IMR-90 (cell line): ENCODE results near the gene CCT7. TPM values are rescaled to one million over a fixed set of nuclear protein-coding genes. Genes with fewer than 3 reads are reported as not detected.

Source experiments
- ATAC-seq: fragments of 200-7000 bp; cut with Tn5 transposase; 2 replicates; pipeline ENCODE4 v1.9.1; 2020; ENCODE audit warnings: low read depth, mild to moderate bottlenecking, moderate library complexity
- BruUV-seq: library from RNA; stranded (reverse); fragments of 400-500 nt; replicated peaks from 2 replicates; lab custom pipeline; 2021; lab: Mats Ljungman, UMichigan
- CTCF ChIA-PET: fragments of 300-600 bp; formaldehyde crosslinking; extraction: SDS; loops from one replicate; lab custom pipeline; 2021; ENCODE audit warnings: antibody characterized with exemption; lab: Yijun Ruan, JAX
- POLR2A ChIA-PET: fragments of 300-600 bp; sonication (Branson Sonifier 250); formaldehyde crosslinking; loops from one replicate; lab custom pipeline; 2022; ENCODE audit warnings: antibody characterized with exemption; ENCODE audit not compliant: unreplicated experiment; lab: Charles Lee
- DNase-seq: peaks from one replicate; pipeline ENCODE4 v3.0.0; 2013
- H2AFZ ChIP-seq: replicated peaks from 2 replicates; pipeline ENCODE3; 2013; ENCODE audit warnings: low read length, mild to moderate bottlenecking; ENCODE audit not compliant: poor library complexity
- H2AK5ac ChIP-seq: 2 replicates; pipeline ENCODE4 v1.6.1; 2013; ENCODE audit warnings: low read depth, low read length, inconsistent platforms
- H2AK9ac ChIP-seq: replicated peaks from 2 replicates; pipeline ENCODE3; 2013; ENCODE audit warnings: mild to moderate bottlenecking, low read depth, low read length, moderate library complexity; ENCODE audit not compliant: poor library complexity
- H2BK120ac ChIP-seq: 2 replicates; pipeline ENCODE4 v1.6.1; 2013; ENCODE audit warnings: low read depth, low read length, inconsistent platforms
- H2BK15ac ChIP-seq: 3 replicates; pipeline ENCODE4 v1.6.1; 2013; ENCODE audit warnings: low read depth, low read length, inconsistent platforms
- H2BK20ac ChIP-seq: 2 replicates; pipeline ENCODE4 v1.6.1; 2013; ENCODE audit warnings: low read depth, mild to moderate bottlenecking, inconsistent platforms, low read length, moderate library complexity
- H2BK5ac ChIP-seq: 2 replicates; pipeline ENCODE4 v1.6.1; 2013; ENCODE audit warnings: mild to moderate bottlenecking, low read depth, low read length, inconsistent platforms; ENCODE audit not compliant: poor library complexity, severe bottlenecking
- H3K14ac ChIP-seq: replicated peaks from 2 replicates; pipeline ENCODE4 v1.6.1; 2013; ENCODE audit warnings: low read depth, low read length, inconsistent platforms
- H3K18ac ChIP-seq: 2 replicates; pipeline ENCODE4 v1.6.1; 2013; ENCODE audit warnings: low read depth, low read length, control low read depth
- H3K23ac ChIP-seq: 2 replicates; pipeline ENCODE4 v1.6.1; 2013; ENCODE audit warnings: low read depth, low read length, inconsistent platforms
- H3K27ac ChIP-seq: 2 replicates; pipeline ENCODE4 v1.5.1; 2013; ENCODE audit warnings: mild to moderate bottlenecking, control low read depth, low read length; ENCODE audit not compliant: insufficient read depth
- H3K27me3 ChIP-seq: 2 replicates; pipeline ENCODE4 v1.6.1; 2013; ENCODE audit warnings: low read length; ENCODE audit not compliant: control insufficient read depth, insufficient read depth
- H3K36me3 ChIP-seq: 2 replicates; pipeline ENCODE4 v1.6.1; 2013; ENCODE audit warnings: low read length, mixed read lengths; ENCODE audit not compliant: control insufficient read depth, insufficient read depth
- H3K4ac ChIP-seq: 2 replicates; pipeline ENCODE4 v1.6.1; 2013; ENCODE audit warnings: low read depth, low read length, inconsistent platforms
- H3K4me1 ChIP-seq: 2 replicates; pipeline ENCODE4 v1.6.1; 2013; ENCODE audit warnings: low read length, mixed read lengths; ENCODE audit not compliant: control insufficient read depth, insufficient read depth
- H3K4me2 ChIP-seq: 2 replicates; pipeline ENCODE4 v1.6.1; 2013; ENCODE audit warnings: low read depth, mild to moderate bottlenecking, control low read depth, low read length, moderate library complexity
- H3K4me3 ChIP-seq: 2 replicates; pipeline ENCODE4 v1.5.1; 2013; ENCODE audit warnings: low read depth, mild to moderate bottlenecking, control low read depth, low read length, moderate library complexity; ENCODE audit not compliant: insufficient read depth
- H3K56ac ChIP-seq: 2 replicates; pipeline ENCODE4 v1.6.1; 2013; ENCODE audit warnings: low read length, inconsistent platforms; ENCODE audit not compliant: insufficient read depth; ENCODE audit errors: extremely low read depth
- H3K79me1 ChIP-seq, 2 experiments: 2 replicates each; pipeline ENCODE4 v1.6.1; 2013; ENCODE audit warnings: low read length in 2 of 2, inconsistent platforms in 1 of 2, low read depth in 1 of 2
- H3K9ac ChIP-seq: 2 replicates; pipeline ENCODE4 v1.6.1; 2013; ENCODE audit warnings: low read depth, low read length, control low read depth
- H3K9me1 ChIP-seq: 2 replicates; pipeline ENCODE4 v1.6.1; 2013; ENCODE audit warnings: low read length, inconsistent platforms; ENCODE audit not compliant: insufficient read depth
- H3K9me3 ChIP-seq: 2 replicates; pipeline ENCODE4 v1.6.1; 2013; ENCODE audit warnings: low read length; ENCODE audit not compliant: control insufficient read depth, insufficient read depth
- H4K20me1 ChIP-seq: 2 replicates; pipeline ENCODE4 v1.6.1; 2013; ENCODE audit warnings: low read length, inconsistent platforms; ENCODE audit not compliant: insufficient read depth
- H4K5ac ChIP-seq: 2 replicates; pipeline ENCODE4 v1.6.1; 2013; ENCODE audit warnings: mild to moderate bottlenecking, low read depth, low read length, control low read depth
- H4K8ac ChIP-seq, 2 experiments: 2 replicates each; pipeline ENCODE4 v1.6.1; 2013; ENCODE audit warnings: low read depth in 2 of 2, low read length in 2 of 2, control low read depth in 1 of 2, inconsistent platforms in 1 of 2
- H4K91ac ChIP-seq: 2 replicates; pipeline ENCODE4 v1.6.1; 2013; ENCODE audit warnings: low read depth, low read length, inconsistent platforms; ENCODE audit not compliant: insufficient read depth
- BHLHE40 ChIP-seq: fragments of 150-350 bp; IDR thresholded peaks from 2 replicates; pipeline ENCODE4 v1.6.1; 2016; ENCODE audit warnings: mild to moderate bottlenecking, low read depth, low read length
- CEBPB ChIP-seq: IDR thresholded peaks from 2 replicates; pipeline ENCODE4 v1.6.1; 2012; ENCODE audit warnings: low read depth, low read length, improper control_type of control experiment
- CTCF ChIP-seq: conservative IDR thresholded peaks from 2 replicates; pipeline ENCODE4 v1.5.1; 2012; ENCODE audit warnings: mild to moderate bottlenecking, low read depth, low read length, improper control_type of control experiment
- ELK1 ChIP-seq: fragments of 150-350 bp; IDR thresholded peaks from 2 replicates; pipeline ENCODE4 v1.6.1; 2016; ENCODE audit warnings: low read depth, mild to moderate bottlenecking, low read length, moderate library complexity, borderline replicate concordance
- FOS ChIP-seq: fragments of 150-350 bp; IDR thresholded peaks from 2 replicates; pipeline ENCODE4 v1.6.1; 2016; ENCODE audit warnings: low read depth, low read length
- MAZ ChIP-seq: IDR thresholded peaks from 2 replicates; pipeline ENCODE4 v1.6.1; 2012; ENCODE audit warnings: low read depth, mild to moderate bottlenecking, low read length, improper control_type of control experiment, moderate library complexity, borderline replicate concordance
- MXI1 ChIP-seq: IDR thresholded peaks from 2 replicates; pipeline ENCODE4 v1.6.1; 2012; ENCODE audit warnings: low read depth, mild to moderate bottlenecking, low read length, moderate library complexity, borderline replicate concordance
- NFE2L2 ChIP-seq: fragments of 150-350 bp; IDR thresholded peaks from 2 replicates; pipeline ENCODE4 v1.6.1; 2016; ENCODE audit warnings: low read depth, mild to moderate bottlenecking, low read length
- POLR2A ChIP-seq: IDR thresholded peaks from 2 replicates; pipeline ENCODE4 v1.6.1; 2012; ENCODE audit warnings: mild to moderate bottlenecking, low read depth, low read length
- RAD21 ChIP-seq: IDR thresholded peaks from 2 replicates; pipeline ENCODE4 v1.6.1; 2012; ENCODE audit warnings: low read length, improper control_type of control experiment
- RFX5 ChIP-seq: IDR thresholded peaks from 2 replicates; pipeline ENCODE4 v1.8.0; 2012; ENCODE audit warnings: low read depth, mild to moderate bottlenecking, low read length, moderate library complexity
- SMC3 ChIP-seq: fragments of 150-350 bp; IDR thresholded peaks from 2 replicates; pipeline ENCODE4 v1.6.1; 2016; ENCODE audit warnings: low read depth, mild to moderate bottlenecking, antibody characterized with exemption, low read length, moderate library complexity
- WGBS, 2 experiments: methylation state at CpG; one replicate each; pipeline versions ENCODE4 v1.1.5 to v1.1.7; 2013; ENCODE audit warnings: missing lambda C conversion rate in 2 of 2; ENCODE audit not compliant: insufficient read length in 1 of 2; ENCODE audit errors: extremely low coverage in 2 of 2; 5-methylcytosine and 5-hydroxymethylcytosine counted together
- dilution Hi-C: fragments of 300-500 bp; cut with HindIII; formaldehyde crosslinking; loops from one replicate; pipeline ENCODE4 v1.14.3; 2018; ENCODE audit warnings: low sequenced_read_pairs; ENCODE audit not compliant: unreplicated experiment
- in situ Hi-C: fragments of 300-500 bp; cut with MboI; formaldehyde crosslinking; loops from 3 replicates; pipeline ENCODE4 v1.14.3; 2019; ENCODE audit warnings: low sequenced_read_pairs, inconsistent platforms, mixed read lengths
- intact Hi-C: fragments of 100-400 bp; cut with micrococcal nuclease; formaldehyde crosslinking; loops from 2 replicates; pipeline ENCODE4 v1.10.0; 2022
- polyA plus RNA-seq, 3 experiments: library from polyadenylated mRNA; depleted of rRNA; stranded (reverse); fragments of >200 nt; gene quantifications; 2 replicates each; pipeline ENCODE4 v1.2.3, GENCODE V29; 2012; ENCODE audit warnings: low replicate concordance in 1 of 3
- total RNA-seq: library from RNA; depleted of rRNA; stranded (reverse); fragments of >200 nt; gene quantifications from 2 replicates; pipeline ENCODE4 v1.2.3, GENCODE V29; 2012

The CCT7 gene
- total and polyA plus RNA-seq, 2 of the 4 experiments (the other 2 are of a cell fraction), result 321 to 575 TPM

- Histone ChIP-seq H3K56ac (no peak overlapping the region), H2AFZ (no peak overlapping the region), H4K91ac (no peak overlapping the region), H4K20me1 (no peaks in the 10 kb centered on the region), H2BK20ac (no peak overlapping the region), H2BK5ac (no peak overlapping the region), H3K14ac (no peak overlapping the region), H4K8ac (no peak overlapping the region), H4K5ac (no peak overlapping the region), H3K9me1 (0 out of 2 replicates have a peak, but pooled peaks cover 5% of the 10 kb centered on the region), H3K27me3 (peaks cover 19% of the 10 kb centered on the region), H3K23ac (no peak overlapping the region), H2BK15ac (no peak overlapping the region), H3K27ac (no peak overlapping the region), H2AK9ac (no peak overlapping the region), H2BK120ac (no peak overlapping the region), H2AK5ac (no peak overlapping the region), H3K79me1 (peaks cover 6 to 15% of the 10 kb centered on the region in 2 experiments; a peak in 3 of 4 replicates), H3K18ac (no peak overlapping the region), H3K4me2 (no peak overlapping the region), H3K36me3 (no peaks in the 10 kb centered on the region), H3K9me3 (no peaks in the 10 kb centered on the region), H3K4me3 (no peak overlapping the region), H3K4me1 (peaks cover 6% of the 10 kb centered on the region; the same call in 1 of the 2 replicates), H3K9ac (no peak overlapping the region), H3K4ac (no peak overlapping the region)
- CTCF ChIA-PET, result interaction anchor here (1.1 kb wide), 1 partner anchor 33 kb away, joined by 3 read pairs; no protein-coding TSS in a partner anchor
- intact Hi-C loops, result no loop called here
- POLR2A ChIA-PET, result no interaction called here
- no peak for DNase-seq
- ATAC-seq, result no peak
- dilution Hi-C loops, result no loop called here
- no CpG with 5 or more reads among the region's 6 CpGs for WGBS, 2 experiments
- TF ChIP-seq SMC3 (no peak), RAD21 (no peak), MXI1 (no peak), FOS (no peak), POLR2A (no peak), CEBPB (no peak), MAZ (no peak), BHLHE40 (no peak), RFX5 (no peak), CTCF (no peak), ELK1 (no peak), NFE2L2 (no peak)
- no TSS peak for BruUV-seq
- in situ Hi-C loops, result no loop called here
These were observed 23.4 kb upstream of the CCT7 start for GRCh38 chr2:73210696-73211095.
